Activated CD4-positive, alpha-beta T cell treated with anti-CD3 and anti-CD28 coated beads, Interleukin-2, amount 50 U/mL, for 48 hours (primary cell): Measurements from ENCODE around the gene CUL9.
A peak's percentile ranks its signal among the peaks of the same experiment; 100 is the strongest.

Experiments
- DNase-seq, 2 experiments: peaks; one replicate each; pipeline ENCODE4 v3.0.0-alpha.2; 2020

Gene CUL9

DNA sequence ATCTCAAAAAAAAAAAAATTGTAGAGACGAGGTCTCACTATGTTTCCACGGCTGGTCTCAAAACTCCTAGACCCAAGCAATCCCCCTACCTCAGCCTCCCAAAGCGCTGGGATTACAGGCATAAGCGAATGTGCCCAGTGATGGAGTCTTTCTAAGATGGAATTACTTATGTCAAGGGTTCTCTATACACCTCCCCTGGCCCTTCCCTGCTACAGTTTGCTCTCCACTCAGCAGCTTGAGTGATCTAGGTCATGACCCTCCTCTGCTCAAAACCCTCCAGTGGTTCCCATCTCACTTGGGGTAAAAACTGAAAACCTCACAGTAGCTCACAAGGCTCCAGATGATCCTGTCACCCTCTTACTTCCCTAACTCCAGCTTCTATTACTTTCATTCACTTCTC, 49.1 kb downstream of the CUL9 start:
- no peak for DNase-seq

DNA sequence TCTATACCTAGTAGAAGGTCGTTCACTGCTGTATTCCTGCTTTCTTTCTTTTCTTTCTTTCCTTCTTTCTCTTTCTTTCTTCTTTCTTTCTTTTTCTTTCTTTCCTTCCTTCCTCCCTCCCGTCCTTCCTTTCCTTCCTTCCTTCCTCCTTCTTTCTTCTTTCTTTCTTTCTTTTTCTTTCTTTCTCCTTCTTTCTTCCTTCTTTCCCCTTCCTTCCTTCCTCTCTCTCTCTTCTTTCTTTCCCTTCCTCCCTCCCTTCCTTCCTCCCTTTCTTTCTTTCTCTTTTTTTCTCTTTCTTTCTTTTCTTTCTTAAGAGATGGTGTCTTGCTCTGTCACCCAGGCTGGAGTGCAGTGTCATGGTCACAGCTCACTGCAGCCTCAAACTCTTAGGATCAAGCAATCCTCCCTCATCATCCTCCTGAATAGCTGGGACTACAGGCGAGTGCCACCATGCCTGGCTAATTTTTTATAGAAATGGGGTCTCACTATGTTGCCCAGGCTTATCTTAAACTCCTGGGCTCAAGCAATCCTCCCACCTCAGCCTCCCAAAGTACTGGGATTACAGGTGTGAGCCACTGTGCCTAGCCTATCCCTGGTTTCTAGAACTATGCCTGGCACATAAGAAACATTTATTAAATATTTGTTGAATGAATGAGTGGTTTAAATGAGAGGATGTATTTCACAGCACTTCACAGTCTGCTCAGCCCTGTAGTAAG, 49.9 kb downstream of the CUL9 start:
- DNase-seq = no peak

DNA sequence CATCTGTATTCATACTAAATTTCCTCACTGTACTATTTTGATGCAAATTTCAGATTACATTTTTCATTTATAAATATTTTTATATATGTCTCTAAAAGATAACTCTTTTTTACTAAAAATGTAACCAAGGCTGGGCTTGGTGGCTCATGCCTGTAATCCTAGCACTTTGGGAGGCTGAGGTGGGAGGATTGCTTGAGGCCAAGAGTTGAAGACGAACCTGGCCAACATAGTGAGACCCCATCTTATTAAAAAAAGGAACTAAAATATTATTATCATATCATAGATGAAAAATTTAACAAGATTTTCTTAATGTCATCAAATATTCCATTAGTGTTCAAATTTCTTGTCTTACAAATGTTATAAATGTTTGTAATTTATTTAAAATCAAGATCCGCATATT, 53.8 kb downstream of the CUL9 start:
- no peak for DNase-seq

DNA sequence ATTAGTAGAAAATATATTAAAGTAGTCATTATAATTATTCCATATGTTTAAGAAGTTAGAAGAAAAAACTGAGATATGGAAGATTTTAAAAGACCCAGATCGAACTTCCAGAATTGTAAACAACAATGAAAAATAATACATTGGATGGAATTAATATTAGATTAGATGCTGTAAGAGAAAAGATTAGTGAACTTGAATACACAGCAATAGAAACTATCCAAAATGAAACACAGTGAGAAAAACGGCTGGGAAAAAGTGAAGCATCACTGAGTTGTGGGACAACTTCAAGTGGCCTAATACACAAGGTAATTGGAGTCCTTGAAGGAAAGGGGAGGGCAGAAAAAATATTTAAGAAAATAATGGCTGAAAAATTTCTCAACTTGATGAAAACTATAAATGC, 57.1 kb downstream of the CUL9 start:
- no peak for DNase-seq

DNA sequence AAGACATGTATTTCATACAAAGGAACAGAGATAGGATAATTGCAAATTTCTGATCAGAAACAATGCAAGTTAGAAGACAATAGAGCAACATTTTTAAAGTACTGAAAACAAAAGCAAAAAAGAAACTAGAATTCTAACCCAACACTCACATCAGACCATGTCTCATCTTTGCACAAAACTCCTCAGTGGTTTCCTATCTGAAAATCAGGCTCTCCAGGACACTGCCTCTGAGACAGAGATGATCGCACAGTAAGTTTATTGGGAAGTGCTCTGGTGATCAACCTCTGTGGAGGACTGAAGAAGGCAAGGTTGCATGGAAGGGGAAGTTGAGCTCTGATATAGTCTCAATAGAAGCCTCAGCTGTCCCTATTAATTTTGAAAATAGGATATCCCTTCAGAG, 59.0 kb downstream of the CUL9 start:
- no peak for DNase-seq

DNA sequence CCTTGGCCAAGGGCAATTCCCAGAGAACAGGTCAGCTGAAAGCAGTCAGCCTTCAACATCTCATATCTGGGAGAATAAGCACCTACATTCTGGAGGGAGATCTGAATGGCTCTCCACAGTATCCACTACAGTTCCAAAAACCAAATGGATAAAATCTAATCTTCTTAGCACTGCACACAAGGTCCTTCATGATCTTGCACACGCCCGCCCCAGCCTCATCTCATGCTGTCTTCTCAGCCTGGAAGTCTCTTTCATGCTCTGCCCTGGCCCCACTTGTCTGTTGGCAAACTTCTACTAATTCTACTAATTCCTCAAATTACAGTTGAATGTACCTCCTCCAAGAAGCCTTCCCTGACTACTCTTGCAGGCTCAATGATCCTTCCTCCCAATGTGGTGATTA, 59.5 kb downstream of the CUL9 start:
- no peak for DNase-seq

DNA sequence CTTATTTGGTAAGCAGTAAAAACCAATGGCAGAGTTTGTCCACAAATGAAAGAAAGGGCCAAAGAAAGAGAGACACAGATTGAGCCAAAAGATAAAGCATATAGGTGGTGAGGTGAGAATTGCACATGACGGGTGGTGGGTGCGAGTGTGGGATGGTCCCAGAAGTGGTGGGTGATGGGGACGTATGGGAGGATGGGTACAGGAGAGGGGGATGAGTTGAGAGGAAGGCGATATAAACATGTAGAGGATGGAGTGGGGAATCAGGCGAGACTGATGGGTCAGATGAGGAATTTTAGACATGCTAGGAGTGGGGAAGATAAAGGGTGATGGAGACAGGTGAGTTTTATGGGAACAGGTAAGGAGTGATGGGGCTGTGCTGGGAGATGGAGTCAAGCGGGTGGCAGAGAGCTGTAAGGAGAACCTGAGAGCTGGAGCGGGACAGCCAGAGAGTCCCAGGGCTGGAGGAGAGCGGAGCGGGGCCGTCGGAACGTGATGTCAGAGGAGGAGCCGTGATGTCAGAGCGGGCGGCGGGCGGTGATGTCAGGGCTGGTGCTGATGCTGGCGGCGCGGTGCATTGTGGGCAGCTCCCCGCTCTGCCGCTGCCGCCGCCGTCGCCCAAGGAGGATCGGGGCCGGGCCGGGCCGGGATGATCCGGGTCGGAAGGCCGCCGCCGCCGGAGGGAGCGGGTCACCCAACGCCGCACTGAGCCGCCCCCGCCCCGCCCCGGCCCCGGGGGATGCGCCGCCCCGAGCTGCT, 61.1 kb downstream of the CUL9 start, which contains the start of gene TTBK1:
TTBK1 (plus strand) TSS at position 574 of the 756 bp plus-strand sequence. CDS start 3,180 bp downstream, outside the sequence.
- DNase-seq = peak; percentile 37 to 44

DNA sequence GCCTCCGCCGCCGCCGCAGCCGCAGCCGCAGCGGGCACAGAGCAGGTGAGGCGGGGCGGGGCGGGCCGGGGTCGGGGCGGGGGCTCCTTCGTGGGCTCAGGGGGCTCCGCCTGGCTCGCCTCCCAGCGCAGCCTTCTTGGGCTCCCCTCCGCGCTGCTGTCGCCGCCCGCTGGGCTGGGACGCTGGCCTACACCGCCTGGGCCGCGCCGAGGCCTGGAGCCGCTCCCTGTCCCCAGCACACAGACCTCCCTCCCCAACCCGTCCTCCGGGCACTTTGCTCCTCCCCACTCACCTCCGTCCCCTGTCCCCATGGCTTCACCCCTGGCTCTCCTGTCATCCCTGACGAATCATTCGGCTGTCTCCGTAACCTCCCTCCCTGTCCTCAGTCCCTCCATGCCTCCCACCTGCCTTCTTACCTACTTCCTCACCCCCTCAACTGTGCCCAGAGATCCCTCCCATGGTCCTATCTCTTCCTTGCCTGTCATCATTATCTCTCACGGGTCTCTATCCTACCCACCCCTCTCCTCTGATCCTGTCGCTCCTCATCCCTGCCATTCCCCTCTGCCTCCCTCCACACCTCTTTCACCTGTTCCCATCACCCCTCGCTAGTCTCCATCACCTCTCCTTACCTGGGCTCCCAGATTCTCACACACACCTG, 61.8 kb downstream of the CUL9 start:
- no peak for DNase-seq

DNA sequence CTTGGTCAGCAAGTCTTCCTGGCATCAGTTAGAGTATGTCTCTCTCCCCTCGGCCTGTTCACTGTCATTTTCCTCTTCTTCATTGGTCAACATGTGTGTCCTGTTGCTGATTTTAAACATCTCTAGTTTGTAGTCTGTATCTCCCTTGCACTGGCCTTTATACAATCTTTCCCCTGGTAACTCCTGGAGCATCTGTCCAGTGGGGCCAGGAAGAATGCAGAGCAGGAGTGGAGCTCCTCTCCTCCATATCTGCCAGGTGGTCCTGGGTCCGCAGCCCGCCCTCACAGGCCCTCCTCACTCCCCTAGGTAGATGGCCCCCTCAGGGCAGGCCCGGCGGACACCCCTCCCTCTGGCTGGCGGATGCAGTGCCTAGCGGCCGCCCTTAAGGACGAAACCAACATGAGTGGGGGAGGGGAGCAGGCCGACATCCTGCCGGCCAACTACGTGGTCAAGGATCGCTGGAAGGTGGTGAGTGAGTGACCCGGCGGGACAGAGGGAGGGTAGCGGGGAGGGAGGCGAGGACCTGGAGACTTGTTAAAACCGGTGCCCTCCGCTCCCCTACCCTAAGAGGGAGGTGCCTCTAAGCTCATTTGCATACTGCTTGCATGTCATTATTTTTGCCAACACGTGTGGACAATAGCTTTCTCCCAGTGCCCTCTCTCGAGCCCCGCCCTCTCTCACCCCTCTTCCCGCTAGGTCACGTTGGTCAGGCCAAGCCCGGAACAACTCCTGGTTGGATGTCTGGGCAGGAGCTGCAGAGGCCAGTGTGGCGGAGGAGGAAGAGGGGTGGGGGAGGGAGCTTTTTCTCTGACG, 64.5 kb downstream of the CUL9 start:
- peak; percentile 36 to 61 for DNase-seq

DNA sequence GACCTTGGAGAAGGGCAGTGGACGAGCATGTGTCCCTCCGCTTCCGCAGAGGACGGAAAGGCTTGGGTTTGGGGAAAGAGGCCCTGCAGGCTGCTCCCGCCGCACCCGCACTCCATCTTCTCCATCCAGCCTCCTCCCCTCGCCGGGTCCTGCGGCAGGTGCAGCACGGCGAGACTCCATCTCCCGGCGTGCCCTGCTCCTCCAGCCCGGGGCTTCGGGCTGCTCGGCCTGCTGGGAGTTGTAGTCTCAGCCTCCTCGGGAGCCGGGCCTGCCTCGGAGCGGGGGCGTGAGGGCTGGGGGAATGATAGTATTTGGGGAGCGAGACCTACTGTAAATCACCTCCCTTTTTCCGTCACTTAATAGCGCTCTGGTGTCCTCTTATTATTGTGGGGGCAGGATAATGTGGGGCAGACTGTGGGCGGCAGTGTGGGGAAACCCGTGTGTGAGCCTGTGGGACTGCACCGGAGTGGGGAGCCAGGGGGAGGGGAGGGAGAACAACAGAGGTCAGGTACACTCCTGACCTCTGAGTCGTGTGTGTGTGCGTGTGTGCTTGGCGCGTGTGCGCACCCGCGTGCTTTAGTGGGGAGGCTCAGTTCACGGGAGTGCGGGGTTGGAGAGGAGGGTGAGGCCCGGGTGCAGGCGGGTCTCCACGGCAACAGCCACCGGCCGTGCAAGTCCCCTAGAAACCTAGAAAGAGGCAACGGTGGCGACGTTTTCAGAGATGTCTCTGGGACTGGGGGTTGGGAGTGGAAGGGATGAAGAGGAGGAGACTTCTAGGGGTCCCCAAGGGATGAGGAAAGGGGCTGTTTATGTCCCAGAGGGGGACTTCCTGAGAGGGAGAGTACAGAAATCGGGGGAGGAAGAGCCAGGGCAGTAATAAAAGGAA, 65.4 kb downstream of the CUL9 start:
- DNase-seq = peak; percentile 83 to 88

DNA sequence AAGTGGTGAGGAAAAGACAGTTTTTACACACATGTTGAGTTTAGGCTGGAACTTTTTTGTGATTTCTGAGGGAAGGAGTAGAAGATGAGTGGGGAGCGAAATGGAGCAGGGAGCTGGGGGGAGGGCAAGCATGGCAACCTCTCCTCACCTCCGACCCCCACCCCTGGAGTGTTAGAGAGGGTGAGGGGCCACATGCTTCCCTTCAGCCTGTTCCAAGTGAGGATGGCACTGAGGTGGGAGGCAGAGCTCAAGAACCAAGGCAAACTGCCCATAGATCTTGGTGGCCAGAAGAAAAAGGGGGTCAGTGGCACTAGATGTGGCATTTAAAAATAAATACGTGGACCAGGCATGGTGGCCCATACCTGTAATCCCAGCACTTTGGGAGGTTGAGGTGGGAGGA, 66.1 kb downstream of the CUL9 start:
- DNase-seq = no peak

DNA sequence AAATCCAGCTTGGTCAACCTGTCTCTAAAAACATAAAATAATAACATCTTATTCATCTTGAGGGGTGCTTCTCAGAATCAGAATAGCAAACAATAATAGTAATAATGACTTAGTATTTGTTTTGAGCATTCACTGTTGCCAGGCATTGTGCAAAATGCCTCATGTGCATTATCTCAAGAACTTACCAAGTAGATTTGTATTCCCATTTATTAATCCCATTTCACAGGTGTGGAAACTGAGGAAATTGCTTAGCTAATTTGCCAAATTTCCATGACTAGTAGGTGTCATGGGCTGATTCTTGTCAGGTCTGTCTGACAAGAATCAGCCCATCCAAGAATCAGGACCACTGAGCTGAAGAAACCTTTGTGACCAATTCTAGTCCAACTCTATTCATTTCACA, 66.8 kb downstream of the CUL9 start:
- DNase-seq = no peak

DNA sequence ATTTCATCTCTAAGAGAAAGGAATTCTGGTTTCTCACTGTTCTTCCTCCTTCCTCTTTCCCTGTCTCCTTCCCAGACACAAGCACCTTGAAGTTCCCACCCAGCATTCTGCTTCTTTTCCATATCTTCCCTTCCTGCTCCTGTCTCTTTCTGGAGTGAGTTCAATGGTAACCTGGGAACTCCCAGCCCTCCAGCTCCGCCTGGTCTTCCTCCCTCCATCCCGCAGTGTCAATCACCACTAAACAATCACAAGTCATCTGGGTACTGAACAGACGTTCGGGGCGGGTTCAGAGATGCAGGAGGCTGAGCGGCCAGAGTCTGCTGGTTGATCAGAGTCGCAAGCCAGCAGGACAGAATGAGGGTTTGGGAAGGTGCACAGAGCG, 69.0 kb downstream of the CUL9 start:
- no peak for DNase-seq

DNA sequence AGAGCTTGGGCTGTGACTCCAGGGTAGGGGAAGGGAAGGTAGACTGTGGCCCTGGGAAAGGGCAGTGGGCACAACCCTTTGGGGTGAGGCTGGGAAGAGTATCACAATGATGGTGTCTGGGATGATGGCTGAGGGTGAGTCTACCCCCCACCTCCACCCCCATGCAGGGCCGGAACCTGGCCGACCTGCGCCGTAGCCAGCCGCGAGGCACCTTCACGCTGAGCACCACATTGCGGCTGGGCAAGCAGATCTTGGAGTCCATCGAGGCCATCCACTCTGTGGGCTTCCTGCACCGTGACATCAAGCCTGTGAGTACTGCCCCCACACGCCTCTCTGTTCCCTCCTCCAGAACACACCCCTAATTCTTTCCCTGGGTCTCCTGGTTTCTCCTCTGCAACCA, 71.4 kb downstream of the CUL9 start:
- DNase-seq = no peak

DNA sequence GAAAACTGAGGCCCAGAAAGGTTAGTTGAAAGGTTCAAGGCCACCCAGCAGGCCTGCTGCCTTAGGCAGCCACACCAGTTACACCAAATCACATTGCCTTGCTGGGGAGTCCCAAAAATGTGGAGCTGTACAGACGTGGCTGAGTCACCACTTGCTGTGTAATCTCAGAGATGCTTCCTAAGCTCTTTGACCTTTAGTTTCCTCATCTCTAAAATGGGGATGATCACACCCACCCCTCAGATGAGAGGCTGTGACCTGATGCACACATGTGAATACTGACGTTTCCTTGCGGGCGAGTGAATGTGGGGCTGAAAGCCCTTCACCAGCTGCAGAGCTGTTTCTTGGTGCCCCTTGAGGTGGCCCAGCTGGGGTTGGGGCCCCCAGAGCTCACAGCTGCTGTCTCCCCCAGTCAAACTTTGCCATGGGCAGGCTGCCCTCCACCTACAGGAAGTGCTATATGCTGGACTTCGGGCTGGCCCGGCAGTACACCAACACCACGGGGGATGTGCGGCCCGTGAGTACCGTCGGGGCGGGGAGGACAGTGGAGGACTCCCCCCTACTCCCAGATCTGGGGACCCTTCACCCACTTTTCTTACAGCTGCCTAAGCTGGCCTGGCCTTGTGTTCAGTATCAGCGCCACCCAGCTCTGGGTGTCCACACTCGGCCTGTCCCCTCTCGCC, 72.3 kb downstream of the CUL9 start:
- peak; percentile 17 to 28 for DNase-seq

DNA sequence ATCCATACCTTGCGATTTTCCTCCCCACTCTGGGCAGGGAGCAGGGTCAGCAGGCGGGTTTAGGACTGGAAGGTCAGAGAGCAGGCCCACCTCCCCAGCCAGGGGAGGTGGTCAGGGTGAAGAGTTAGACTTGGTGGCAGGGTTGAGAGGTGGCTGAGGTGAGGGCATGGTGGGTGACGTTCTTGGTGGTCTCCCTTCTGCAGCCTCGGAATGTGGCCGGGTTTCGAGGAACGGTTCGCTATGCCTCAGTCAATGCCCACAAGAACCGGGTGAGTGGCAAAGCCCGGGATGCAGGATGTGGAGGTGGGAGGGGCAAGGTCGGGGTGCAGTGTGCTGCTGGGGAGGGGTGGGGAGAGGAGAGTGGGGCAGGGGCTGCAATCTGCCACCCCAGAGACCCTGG, 72.8 kb downstream of the CUL9 start:
- DNase-seq = no peak

DNA sequence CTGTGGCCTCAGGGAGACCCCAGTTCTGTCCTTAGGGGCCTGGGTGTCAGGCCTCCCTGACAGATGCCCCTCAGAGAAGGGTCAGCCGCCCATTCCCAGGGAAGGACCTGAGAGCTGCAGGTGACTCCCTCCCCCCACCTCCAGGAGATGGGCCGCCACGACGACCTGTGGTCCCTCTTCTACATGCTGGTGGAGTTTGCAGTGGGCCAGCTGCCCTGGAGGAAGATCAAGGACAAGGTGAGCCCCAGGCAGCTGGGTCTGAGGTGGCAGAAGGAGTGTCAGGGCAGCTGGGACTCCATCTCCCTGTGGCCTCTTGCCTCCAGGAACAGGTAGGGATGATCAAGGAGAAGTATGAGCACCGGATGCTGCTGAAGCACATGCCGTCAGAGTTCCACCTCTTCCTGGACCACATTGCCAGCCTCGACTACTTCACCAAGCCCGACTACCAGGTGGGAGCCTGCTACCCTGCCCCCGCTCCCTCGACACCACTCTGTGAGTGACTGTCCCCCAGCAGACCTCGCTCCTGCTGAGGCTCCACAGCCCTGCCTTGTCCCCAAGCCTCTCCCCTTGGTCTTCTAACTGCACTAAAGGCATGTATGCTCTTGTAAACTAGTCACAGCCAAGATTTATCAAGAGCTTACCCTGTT, 73.5 kb downstream of the CUL9 start:
- DNase-seq = no peak

DNA sequence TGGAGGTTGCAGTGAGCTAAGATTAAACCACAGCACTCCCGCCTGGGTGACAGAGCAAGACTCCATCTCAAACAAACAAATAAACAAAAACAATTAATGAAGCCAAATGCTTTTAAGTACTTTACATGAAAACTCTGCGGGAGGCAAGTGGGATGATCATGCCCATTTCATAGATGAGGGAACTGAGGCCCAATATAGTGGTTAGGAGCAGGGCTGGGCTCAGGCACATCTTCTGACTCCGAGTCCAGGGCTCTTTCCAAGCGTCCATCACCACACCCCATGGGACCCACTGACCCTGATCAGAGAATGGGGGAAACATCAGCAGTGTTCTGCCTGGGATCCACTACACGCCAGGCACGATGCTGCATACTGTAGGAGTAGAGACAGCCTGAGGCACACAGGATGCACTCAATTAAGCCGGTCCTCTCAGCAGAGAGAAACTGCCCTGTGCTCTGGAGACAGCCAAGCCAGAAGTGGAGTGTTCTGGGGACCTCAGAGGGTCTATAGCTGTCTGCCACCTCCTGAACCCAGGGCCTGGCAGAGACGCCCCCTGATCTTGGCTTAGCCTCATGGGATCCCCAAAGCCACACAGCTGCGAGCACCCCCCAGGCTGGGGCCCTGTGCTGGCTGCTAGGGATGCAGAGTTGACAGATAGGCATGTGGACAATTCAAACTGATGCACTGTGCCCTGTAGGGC, 74.8 kb downstream of the CUL9 start:
- no peak for DNase-seq

DNA sequence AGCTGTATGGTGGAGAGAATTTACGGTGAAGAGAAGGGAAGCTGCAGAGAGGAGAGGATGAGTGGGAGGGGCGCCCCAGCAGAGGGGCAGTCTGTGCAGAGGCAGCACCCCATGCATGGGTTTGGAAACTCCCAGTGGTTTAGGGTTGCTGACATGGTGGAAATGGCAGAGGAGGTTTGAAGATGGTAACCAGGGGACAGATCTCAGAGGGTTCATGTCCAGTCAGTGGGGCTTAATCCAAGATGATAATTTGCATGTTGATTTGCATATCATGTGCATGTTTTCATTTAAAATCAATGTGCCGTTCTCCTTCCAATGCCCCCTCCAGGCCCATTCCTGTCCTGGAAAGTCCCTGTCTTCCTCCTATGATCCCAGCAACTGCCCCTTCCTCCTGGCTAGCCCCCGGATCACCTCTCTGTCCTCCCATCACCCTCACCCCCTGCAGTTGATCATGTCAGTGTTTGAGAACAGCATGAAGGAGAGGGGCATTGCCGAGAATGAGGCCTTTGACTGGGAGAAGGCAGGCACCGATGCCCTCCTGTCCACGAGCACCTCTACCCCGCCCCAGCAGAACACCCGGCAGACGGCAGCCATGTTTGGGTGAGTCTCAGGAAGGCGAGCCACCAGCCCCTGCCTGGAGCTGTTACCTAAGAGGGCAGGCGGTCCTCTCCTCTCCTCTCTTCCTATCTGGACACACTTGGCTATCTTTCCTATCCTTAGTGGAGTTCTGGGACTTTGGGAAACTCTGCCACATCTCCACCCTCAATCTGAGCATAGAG, 75.6 kb downstream of the CUL9 start:
- DNase-seq = peak; percentile 23 to 35
